Stomach (tissue), 9 donors: ENCODE measurements around the gene UBE2I. TPM values are rescaled to one million over a fixed set of nuclear protein-coding genes. Genes with fewer than 3 reads are reported as not detected.
A peak's percentile ranks its signal among the peaks of the same experiment; 100 is the strongest.

Experiments
- DNase-seq, 2 donors: peaks; one replicate each; pipeline versions ENCODE4 v3.0.0 to v3.0.0-alpha.2; 2013 to 2019
- H3K27ac ChIP-seq, 5 donors: fragments of 200-600 bp in 4 of 5; sonication (generic) in 4 of 5; one replicate each; pipeline ENCODE4 v1.5.1; 2013 to 2019; ENCODE audit warnings: mild to moderate bottlenecking in 1 of 5, moderate library complexity in 1 of 5
- H3K27me3 ChIP-seq, 3 donors: fragments of 200-600 bp; sonication (generic); one replicate each; pipeline ENCODE4 v1.5.1; 2017 to 2019; ENCODE audit warnings: mixed run types in 1 of 3
- H3K36me3 ChIP-seq, 4 donors: fragments of 200-600 bp; sonication (generic); 1 replicate in 3 of 4; 2 replicates in 1 of 4; pipeline ENCODE4 v1.5.1; 2016 to 2019
- H3K4me1 ChIP-seq, 4 donors: fragments of 200-600 bp; sonication (generic); one replicate each; pipeline ENCODE4 v1.5.1; 2016 to 2019
- H3K4me3 ChIP-seq, 4 donors: fragments of 200-600 bp; sonication (generic) in 3 of 4; one replicate each; pipeline ENCODE4 v1.5.1; 2016 to 2019; ENCODE audit warnings: mild to moderate bottlenecking in 1 of 4
- H3K9me3 ChIP-seq, 4 donors: fragments of 200-600 bp; sonication (generic); one replicate each; pipeline ENCODE4 v1.5.1; 2016 to 2019
- CTCF ChIP-seq, 7 experiments: fragments of 450-650 bp in 4 of 7; fragments of 200-600 bp in 3 of 7; sonication (generic) in 3 of 7; IDR thresholded peaks; one replicate each; pipeline ENCODE4 v1.5.1; 2016 to 2019; ENCODE audit warnings: antibody characterized with exemption in 7 of 7, control low read depth in 2 of 7, mild to moderate bottlenecking in 1 of 7
- EP300 ChIP-seq: sonication (generic); formaldehyde crosslinking; IDR thresholded peaks from one replicate; pipeline ENCODE4 v1.6.1; 2017; ENCODE audit warnings: antibody characterized with exemption
- POLR2A ChIP-seq, 4 donors: fragments of 450-650 bp; IDR thresholded peaks; one replicate each; pipeline ENCODE4 v1.6.1; 2016; ENCODE audit warnings: antibody characterized with exemption in 4 of 4, control low read depth in 2 of 4, mild to moderate bottlenecking in 1 of 4, moderate library complexity in 1 of 4
- POLR2AphosphoS5 ChIP-seq, 3 donors: sonication (generic); formaldehyde crosslinking; IDR thresholded peaks; one replicate each; pipeline ENCODE4 v1.6.1; 2016; ENCODE audit warnings: antibody characterized with exemption in 3 of 3
- WGBS, 5 donors: extraction: QIAGEN DNeasy Blood & Tissue Kit in 3 of 5; methylation state at CpG; one replicate each; pipeline versions ENCODE4 v1.1.5 to v1.1.7; 2013 to 2018; 5-methylcytosine and 5-hydroxymethylcytosine counted together
- intact Hi-C: fragments of 100-400 bp; cut with DNase I; formaldehyde crosslinking; loops from one replicate; pipeline ENCODE4 v1.15.1; 2023; ENCODE audit warnings: low total_unique reads
- polyA plus RNA-seq, 3 donors: library from polyadenylated mRNA; stranded (reverse); fragments of 200-250 nt; gene quantifications; one replicate each; pipeline ENCODE4 v1.2.3, GENCODE V29; 2013
- total RNA-seq, 5 donors: library from RNA; depleted of rRNA; stranded (reverse); fragments of >200 nt; gene quantifications; one replicate each; pipeline versions ENCODE4 v1.1.0 to v1.2.3, GENCODE V29; 2014 to 2016
- donor health status: healthy with polysubstance abuse.
- donor health status: Bipolar disorder and iron deficiency.
- donor health status: healthy.

UBE2I gene
- total and polyA plus RNA-seq, 8 donors, result 42.0 to 71.0 (median 46.7) TPM

GRCh38 chr16:1310832-1311200 is 1.4 kb downstream of the UBE2I start:
- WGBS, 5 donors, result 0 to 5% (median 2%) methylated on average over 4 to 14 of the region's 14 CpGs
- TF ChIP-seq POLR2AphosphoS5 (IDR thresholded peaks at IDR 0.05) (no peak), CTCF (IDR thresholded peaks at IDR 0.05) (no peak)
- no peaks in the 10 kb centered on the region for H3K27me3 ChIP-seq
- peak overlapping the region in 4 of 5 donors; percentile 58 to 98 (median 82) for H3K27ac ChIP-seq
- peaks cover 30 to 55% (median 48%) of the 10 kb centered on the region in 4 donors for H3K4me1 ChIP-seq
- peaks cover 20 to 36% (median 33%) of the 10 kb centered on the region in 4 donors for H3K36me3 ChIP-seq
- no peaks in the 10 kb centered on the region for H3K9me3 ChIP-seq
- DNase-seq, result peak; percentile 29 to 55
- intact Hi-C loops, result no loop called here
- peak overlapping the region; percentile 79 to 97 (median 86) for H3K4me3 ChIP-seq

GRCh38 chr16:1311212-1311737 is 1.8 kb downstream of the UBE2I start:
- DNase-seq, result no peak
- Histone ChIP-seq H3K27ac (peak overlapping the region; percentile 0 to 98 (median 15)), H3K4me3 (peak overlapping the region; percentile 79 to 97 (median 86)), H3K36me3 (peaks cover 25 to 41% (median 37%) of the 10 kb centered on the region in 4 donors), H3K9me3 (no peaks in the 10 kb centered on the region), H3K4me1 (peaks cover 30 to 55% (median 48%) of the 10 kb centered on the region in 4 donors), H3K27me3 (no peaks in the 10 kb centered on the region)
- TF ChIP-seq EP300 (no peak), POLR2A (IDR thresholded peaks at IDR 0.05) (no peak), CTCF (IDR thresholded peaks at IDR 0.05) (no peak), POLR2AphosphoS5 (IDR thresholded peaks at IDR 0.05) (no peak)
- intact Hi-C loops, result no loop called here
- WGBS, 5 donors, result 4 to 14% (median 10%) methylated on average over 8 to 13 of the region's 13 CpGs

- no peaks in the 10 kb centered on the region for H3K27me3 ChIP-seq
- peak in 1 of 2 donors; percentile 64 for DNase-seq
- H3K9me3 ChIP-seq, result no peaks in the 10 kb centered on the region
- peak overlapping the region; percentile 79 to 97 (median 86) for H3K4me3 ChIP-seq
- 14 to 27% (median 23%) methylated on average over 7 to 35 of the region's 35 CpGs for WGBS, 5 donors
- intact Hi-C loops, result no loop called here
- peak overlapping the region; percentile 0 to 98 (median 15) for H3K27ac ChIP-seq
- peaks cover 31 to 47% (median 44%) of the 10 kb centered on the region in 4 donors for H3K36me3 ChIP-seq
- H3K4me1 ChIP-seq, result peaks cover 30 to 55% (median 48%) of the 10 kb centered on the region in 4 donors
- TF ChIP-seq EP300 (no peak), CTCF (IDR thresholded peaks at IDR 0.05) (no peak), POLR2A (IDR thresholded peaks at IDR 0.05) (no peak), POLR2AphosphoS5 (IDR thresholded peaks at IDR 0.05) (no peak)
Measured at GRCh38 chr16:1311738-1312466, 2.5 kb downstream of the UBE2I start.

- intact Hi-C loops, result no loop called here
- H3K4me3 ChIP-seq, result peak overlapping the region in 3 of 4 donors; percentile 79 to 97 (median 84)
- 52 to 78% (median 65%) methylated on average over 2 to 16 of the region's 16 CpGs for WGBS, 5 donors
- no peaks in the 10 kb centered on the region for H3K27me3 ChIP-seq
- H3K9me3 ChIP-seq, result no peaks in the 10 kb centered on the region
- H3K36me3 ChIP-seq, result peaks cover 37 to 53% (median 49%) of the 10 kb centered on the region in 4 donors
- no peak for DNase-seq
- TF ChIP-seq EP300 (no peak), POLR2A (IDR thresholded peaks at IDR 0.05) (no peak), POLR2AphosphoS5 (IDR thresholded peaks at IDR 0.05) (no peak), CTCF (IDR thresholded peaks at IDR 0.05) (no peak)
- no peak overlapping the region for H3K27ac ChIP-seq
- H3K4me1 ChIP-seq, result peaks cover 30 to 55% (median 48%) of the 10 kb centered on the region in 4 donors
Measured at GRCh38 chr16:1312467-1312816, 3.0 kb downstream of the UBE2I start.
